ENCODE measurements around the gene OR4E1.
"Not testable (repeated sequence)": the region's sequence is repeated elsewhere in the genome, so short reads cannot be mapped to it uniquely, and the experiment has no call there.

OR4E1 gene

GRCh38 chr14:21653331-21653885, 20.2 kb downstream of the OR4E1 start, which contains the start of gene OR4E2:
OR4E2 (plus strand) TSS chr14:21653835; CDS start chr14:21665083, 11,248 bp downstream.
- Histone ChIP-seq H3K4me1 (ENCODE audit: insufficient read depth, insufficient read length) (no peaks in the 10 kb centered on the region), H3K4me3 (ENCODE audit: insufficient read length, low read depth) (no peak within 1 kb of the TSS), H3K9ac (ENCODE audit: insufficient read length, low read depth) (no peak within 1 kb of the TSS), H3K9me3 (ENCODE audit: insufficient read depth, low read length) (no peaks in the 10 kb centered on the region), H3K27me3 (ENCODE audit: insufficient read depth, insufficient read length) (no peaks in the 10 kb centered on the region), H3K36me3 (ENCODE audit: insufficient read depth, insufficient read length, low read length) (no peaks in the 10 kb centered on the region)
- DNase-seq (ENCODE audit: low read depth, low spot score) = no peak
- no peak for TF ChIP-seq ZNF274 (IDR thresholded peaks at IDR 0.05; ENCODE audit: low read depth, low read length)
- TF ChIP-seq YY1 (IDR thresholded peaks at IDR 0.05; ENCODE audit: insufficient read depth, insufficient read length) = no peak
- no peak for TF ChIP-seq SUZ12 (IDR thresholded peaks at IDR 0.05; ENCODE audit: extremely low read depth, insufficient read depth, insufficient read length)

GRCh38 chr14:21652209-21652808, 21.3 kb downstream of the OR4E1 start:
- no peaks in the 10 kb centered on the region for H3K4me1 ChIP-seq (ENCODE audit: insufficient read depth, insufficient read length)
- no peaks in the 10 kb centered on the region for H3K9me3 ChIP-seq (ENCODE audit: insufficient read depth, low read length)
- H3K9ac ChIP-seq (ENCODE audit: insufficient read length, low read depth) = no peak overlapping the region
- H3K4me3 ChIP-seq (ENCODE audit: insufficient read length, low read depth) = no peak overlapping the region
- TF ChIP-seq SUZ12 (IDR thresholded peaks at IDR 0.05; ENCODE audit: extremely low read depth, insufficient read depth, insufficient read length) (no peak), YY1 (IDR thresholded peaks at IDR 0.05; ENCODE audit: insufficient read depth, insufficient read length) (no peak), ZNF274 (IDR thresholded peaks at IDR 0.05; ENCODE audit: low read depth, low read length) (no peak)
- DNase-seq (ENCODE audit: low read depth, low spot score) = no peak
- H3K27me3 ChIP-seq (ENCODE audit: insufficient read depth, insufficient read length) = no peaks in the 10 kb centered on the region
- H3K36me3 ChIP-seq (ENCODE audit: insufficient read depth, insufficient read length, low read length) = no peaks in the 10 kb centered on the region

- Histone ChIP-seq H3K9me3 (ENCODE audit: insufficient read depth, low read length) (no peaks in the 10 kb centered on the region), H3K4me3 (ENCODE audit: insufficient read length, low read depth) (no peak overlapping the region), H3K27me3 (ENCODE audit: insufficient read depth, insufficient read length) (no peaks in the 10 kb centered on the region), H3K4me1 (ENCODE audit: insufficient read depth, insufficient read length) (no peaks in the 10 kb centered on the region), H3K9ac (ENCODE audit: insufficient read length, low read depth) (no peak overlapping the region), H3K36me3 (ENCODE audit: insufficient read depth, insufficient read length, low read length) (no peaks in the 10 kb centered on the region)
- no peak for DNase-seq (ENCODE audit: low read depth, low spot score)
- TF ChIP-seq SUZ12 (IDR thresholded peaks at IDR 0.05; ENCODE audit: extremely low read depth, insufficient read depth, insufficient read length) (no peak), ZNF274 (IDR thresholded peaks at IDR 0.05; ENCODE audit: low read depth, low read length) (no peak), YY1 (IDR thresholded peaks at IDR 0.05; ENCODE audit: insufficient read depth, insufficient read length) (no peak)
Measured at GRCh38 chr14:21647380-21647779, 26.2 kb downstream of the OR4E1 start.

DNA sequence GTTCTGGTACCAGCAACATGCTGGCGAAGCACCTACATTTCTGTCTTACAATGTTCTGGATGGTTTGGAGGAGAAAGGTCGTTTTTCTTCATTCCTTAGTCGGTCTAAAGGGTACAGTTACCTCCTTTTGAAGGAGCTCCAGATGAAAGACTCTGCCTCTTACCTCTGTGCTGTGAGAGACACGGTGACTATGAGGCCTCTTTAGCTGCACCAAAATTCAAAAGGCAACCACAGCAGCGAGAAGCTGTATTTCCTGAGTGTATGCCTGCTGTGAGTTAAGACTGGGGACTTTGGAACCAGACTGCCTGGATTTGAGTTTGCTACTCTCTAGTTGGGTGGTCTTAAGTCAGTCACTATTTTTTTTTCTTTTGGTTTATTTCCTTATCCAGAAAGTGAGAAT, 30.2 kb downstream of the OR4E1 start:
- no peaks in the 10 kb centered on the region for H3K9me3 ChIP-seq (ENCODE audit: insufficient read depth, low read length)
- H3K36me3 ChIP-seq (ENCODE audit: insufficient read depth, insufficient read length, low read length) = no peaks in the 10 kb centered on the region
- H3K27me3 ChIP-seq (ENCODE audit: insufficient read depth, insufficient read length) = no peaks in the 10 kb centered on the region
- DNase-seq (ENCODE audit: low read depth, low spot score) = no peak
- H3K9ac ChIP-seq (ENCODE audit: insufficient read length, low read depth) = no peak overlapping the region
- H3K4me1 ChIP-seq (ENCODE audit: insufficient read depth, insufficient read length) = no peaks in the 10 kb centered on the region
- TF ChIP-seq SUZ12 (IDR thresholded peaks at IDR 0.05; ENCODE audit: extremely low read depth, insufficient read depth, insufficient read length) (no peak), ZNF274 (IDR thresholded peaks at IDR 0.05; ENCODE audit: low read depth, low read length) (no peak), YY1 (IDR thresholded peaks at IDR 0.05; ENCODE audit: insufficient read depth, insufficient read length) (no peak)
- H3K4me3 ChIP-seq (ENCODE audit: insufficient read length, low read depth) = no peak overlapping the region

DNA sequence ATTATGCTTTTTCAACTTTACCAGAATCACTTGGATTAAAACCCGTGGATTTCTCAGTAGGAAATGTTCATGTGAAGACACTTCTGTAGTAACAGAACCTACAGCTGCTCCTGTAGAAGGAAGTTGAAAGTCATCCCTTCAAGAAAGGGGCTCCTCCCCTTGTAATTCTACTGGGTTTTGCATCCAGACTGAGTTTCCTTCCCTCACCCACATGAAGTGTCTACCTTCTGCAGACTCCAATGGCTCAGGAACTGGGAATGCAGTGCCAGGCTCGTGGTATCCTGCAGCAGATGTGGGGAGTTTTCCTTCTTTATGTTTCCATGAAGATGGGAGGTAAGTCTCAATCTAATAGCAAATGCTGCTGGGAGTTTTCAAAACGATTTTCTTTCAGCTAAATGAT, 30.9 kb downstream of the OR4E1 start:
- H3K36me3 ChIP-seq (ENCODE audit: insufficient read depth, insufficient read length, low read length) = no peaks in the 10 kb centered on the region
- TF ChIP-seq ZNF274 (IDR thresholded peaks at IDR 0.05; ENCODE audit: low read depth, low read length) (no peak), SUZ12 (IDR thresholded peaks at IDR 0.05; ENCODE audit: extremely low read depth, insufficient read depth, insufficient read length) (no peak), YY1 (IDR thresholded peaks at IDR 0.05; ENCODE audit: insufficient read depth, insufficient read length) (no peak)
- H3K4me3 ChIP-seq (ENCODE audit: insufficient read length, low read depth) = no peak overlapping the region
- H3K4me1 ChIP-seq (ENCODE audit: insufficient read depth, insufficient read length) = no peaks in the 10 kb centered on the region
- H3K9ac ChIP-seq (ENCODE audit: insufficient read length, low read depth) = no peak overlapping the region
- no peaks in the 10 kb centered on the region for H3K27me3 ChIP-seq (ENCODE audit: insufficient read depth, insufficient read length)
- H3K9me3 ChIP-seq (ENCODE audit: insufficient read depth, low read length) = no peaks in the 10 kb centered on the region
- DNase-seq (ENCODE audit: low read depth, low spot score) = no peak

GRCh38 chr14:21634840-21635239, 38.8 kb downstream of the OR4E1 start, which contains the start of gene OR10G2:
OR10G2 (minus strand) TSS chr14:21634940; CDS start chr14:21634842, 98 bp downstream.
- no peaks in the 10 kb centered on the region for H3K4me1 ChIP-seq (ENCODE audit: insufficient read depth, insufficient read length)
- no peaks in the 10 kb centered on the region for H3K27me3 ChIP-seq (ENCODE audit: insufficient read depth, insufficient read length)
- DNase-seq (ENCODE audit: low read depth, low spot score) = no peak
- TF ChIP-seq SUZ12 (IDR thresholded peaks at IDR 0.05; ENCODE audit: extremely low read depth, insufficient read depth, insufficient read length) (no peak), ZNF274 (IDR thresholded peaks at IDR 0.05; ENCODE audit: low read depth, low read length) (no peak), YY1 (IDR thresholded peaks at IDR 0.05; ENCODE audit: insufficient read depth, insufficient read length) (no peak)
- H3K4me3 ChIP-seq (ENCODE audit: insufficient read length, low read depth) = no peak within 1 kb of the TSS
- H3K36me3 ChIP-seq (ENCODE audit: insufficient read depth, insufficient read length, low read length) = no peaks in the 10 kb centered on the region
- no peaks in the 10 kb centered on the region for H3K9me3 ChIP-seq (ENCODE audit: insufficient read depth, low read length)
- no peak within 1 kb of the TSS for H3K9ac ChIP-seq (ENCODE audit: insufficient read length, low read depth)

DNA sequence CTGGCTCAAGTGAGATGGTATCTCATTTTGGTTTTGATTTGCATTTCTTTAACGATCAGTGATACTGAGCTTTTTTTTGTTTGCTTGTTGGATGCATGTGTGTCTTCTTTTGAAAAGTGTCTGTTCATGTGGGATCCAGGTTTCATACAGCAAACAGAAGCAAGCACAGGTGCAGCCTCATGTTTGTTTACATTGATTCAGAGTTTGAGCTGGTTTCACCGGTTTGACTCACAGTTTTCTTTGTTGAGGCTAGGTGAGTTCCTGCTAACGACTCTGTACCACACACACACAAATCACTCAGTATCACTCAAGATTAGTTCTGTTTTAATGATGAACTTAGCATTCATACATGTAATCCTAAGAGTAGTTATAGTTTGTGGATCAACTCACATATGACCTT, 42.5 kb downstream of the OR4E1 start:
- Histone ChIP-seq H3K4me1 (ENCODE audit: insufficient read depth, insufficient read length) (no peaks in the 10 kb centered on the region), H3K4me3 (ENCODE audit: insufficient read length, low read depth) (no peak overlapping the region), H3K36me3 (ENCODE audit: insufficient read depth, insufficient read length, low read length) (no peaks in the 10 kb centered on the region), H3K9ac (ENCODE audit: insufficient read length, low read depth) (no peak overlapping the region), H3K9me3 (ENCODE audit: insufficient read depth, low read length) (no peaks in the 10 kb centered on the region), H3K27me3 (ENCODE audit: insufficient read depth, insufficient read length) (no peaks in the 10 kb centered on the region)
- DNase-seq (ENCODE audit: low read depth, low spot score) = no peak
- no peak for TF ChIP-seq ZNF274 (IDR thresholded peaks at IDR 0.05; ENCODE audit: low read depth, low read length)
- TF ChIP-seq SUZ12 (IDR thresholded peaks at IDR 0.05; ENCODE audit: extremely low read depth, insufficient read depth, insufficient read length) = no peak
- TF ChIP-seq YY1 (IDR thresholded peaks at IDR 0.05; ENCODE audit: insufficient read depth, insufficient read length) = no peak

DNA sequence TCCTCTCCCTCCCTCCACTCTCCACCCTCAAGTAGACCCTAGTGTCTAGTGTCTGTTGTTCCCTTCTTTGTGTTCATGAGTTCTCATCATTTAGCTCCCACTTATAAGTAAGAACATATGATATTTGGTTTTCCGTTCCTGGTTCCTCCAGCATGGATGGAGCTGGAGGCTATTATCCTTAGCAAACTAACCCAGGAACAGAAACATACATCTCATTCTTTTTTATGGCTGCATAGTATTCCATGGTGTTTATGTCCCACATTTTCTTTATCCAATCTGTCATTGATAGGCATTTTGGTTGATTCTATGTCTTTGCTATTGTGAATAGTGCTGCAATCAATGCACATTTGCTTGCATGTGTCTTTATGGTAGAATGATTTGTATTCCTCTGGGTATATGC, 43.1 kb downstream of the OR4E1 start:
- H3K36me3 ChIP-seq (ENCODE audit: insufficient read depth, insufficient read length, low read length); H3K27me3 ChIP-seq (ENCODE audit: insufficient read depth, insufficient read length); H3K4me1 ChIP-seq (ENCODE audit: insufficient read depth, insufficient read length); H3K9ac ChIP-seq (ENCODE audit: insufficient read length, low read depth); DNase-seq (ENCODE audit: low read depth, low spot score); H3K4me3 ChIP-seq (ENCODE audit: insufficient read length, low read depth); H3K9me3 ChIP-seq (ENCODE audit: insufficient read depth, low read length): not testable (repeated sequence)

Data from NT2/D1 (cell line).